Sigmoid colon (tissue), 4 donors: ENCODE results near the gene ADAM8.

Experiments used
- CTCF ChIP-seq, 4 experiments: fragments of 450-650 bp in 3 of 4; fragments of 200-600 bp in 1 of 4; IDR thresholded peaks; one replicate each; pipeline ENCODE4 v1.5.1; 2016 to 2019; ENCODE audit warnings: antibody characterized with exemption in 4 of 4, mild to moderate bottlenecking in 3 of 4, moderate library complexity in 2 of 4
- EP300 ChIP-seq, 4 donors: sonication (generic); formaldehyde crosslinking; IDR thresholded peaks; one replicate each; pipeline ENCODE4 v1.6.1; 2017; ENCODE audit warnings: antibody characterized with exemption in 4 of 4
- POLR2A ChIP-seq, 2 donors: fragments of 450-650 bp; IDR thresholded peaks; one replicate each; pipeline ENCODE4 v1.6.1; 2016; ENCODE audit warnings: antibody characterized with exemption in 2 of 2, mild to moderate bottlenecking in 2 of 2, moderate library complexity in 2 of 2
- POLR2AphosphoS5 ChIP-seq, 4 donors: sonication (generic); formaldehyde crosslinking; IDR thresholded peaks; one replicate each; pipeline ENCODE4 v1.6.1; 2017; ENCODE audit warnings: antibody characterized with exemption in 4 of 4

- TF ChIP-seq CTCF (IDR thresholded peaks at IDR 0.05) (no peak), POLR2A (IDR thresholded peaks at IDR 0.05) (no peak), POLR2AphosphoS5 (IDR thresholded peaks at IDR 0.05) (no peak), EP300 (IDR thresholded peaks at IDR 0.05) (no peak)
These were observed 40.0 kb downstream of the ADAM8 start for GRCh38 chr10:133236401-133237240.
